ENCODE results near the gene SLC37A3.
"Not testable (repeated sequence)": the region's sequence is repeated elsewhere in the genome, so short reads cannot be mapped to it uniquely, and the experiment has no call there.

The SLC37A3 gene

GRCh38 chr7:140345426-140345825 lies 52.9 kb downstream of the SLC37A3 start:
- no peak for DNase-seq

DNA sequence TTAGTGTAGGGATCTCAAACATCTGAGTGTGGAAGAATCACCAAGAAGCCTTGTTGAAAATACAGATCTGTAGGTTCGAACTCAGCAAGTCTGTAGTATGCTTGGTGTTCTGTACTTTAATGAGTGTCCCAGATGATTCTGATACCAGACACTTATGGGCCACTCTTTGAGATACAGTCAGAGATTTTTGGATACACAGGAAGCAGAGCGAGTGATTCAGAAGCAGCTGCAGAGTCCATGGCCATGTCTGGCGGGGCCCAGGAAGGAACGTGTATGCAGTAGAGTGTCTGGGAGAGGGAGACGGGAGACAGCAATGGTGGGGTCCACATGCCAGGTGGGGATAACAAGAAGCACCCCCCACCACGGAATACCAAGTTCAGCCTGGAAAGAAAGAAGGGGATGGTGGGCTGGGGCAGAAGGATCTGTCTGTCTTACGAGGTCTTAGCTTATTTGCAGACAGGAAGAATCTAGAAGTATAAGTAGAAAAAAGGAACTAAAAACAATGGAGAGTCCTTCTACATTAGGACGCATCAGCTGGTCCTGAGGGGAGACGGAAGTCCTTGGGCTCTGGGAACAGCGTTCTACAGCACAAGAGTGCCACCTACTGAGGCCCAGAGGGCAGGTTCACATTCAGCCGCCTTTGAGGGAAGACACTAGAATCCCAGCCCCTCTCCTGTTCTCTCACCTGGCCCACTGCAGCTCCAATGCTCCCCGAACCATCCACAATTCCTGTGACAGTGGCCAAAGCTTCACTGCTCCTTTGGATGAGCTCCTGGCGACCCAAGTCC lies 55.4 kb downstream of the SLC37A3 start:
- DNase-seq, result no peak

DNA sequence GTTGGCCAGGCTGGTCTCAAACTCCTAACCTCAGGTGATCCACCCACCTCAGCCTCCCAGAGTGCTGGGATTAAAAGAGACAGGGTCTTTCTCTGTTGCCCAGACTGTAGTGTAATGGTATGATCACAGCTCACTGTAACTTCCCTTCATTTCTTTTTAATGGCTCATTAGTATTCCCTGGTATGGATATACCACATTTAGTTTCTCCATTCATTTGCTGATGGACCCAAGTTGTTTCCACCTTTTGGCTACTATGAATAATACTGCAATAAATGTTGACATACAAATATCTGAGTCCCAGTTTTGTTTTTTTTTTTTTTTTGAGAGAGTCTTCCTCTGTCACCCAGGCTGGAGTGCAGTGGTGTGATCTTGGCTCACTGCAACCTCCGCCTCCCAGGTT lies 59.4 kb downstream of the SLC37A3 start:
- not testable (repeated sequence) for DNase-seq

- DNase-seq, result no peak
These were observed 63.8 kb downstream of the SLC37A3 start for GRCh38 chr7:140334341-140335057.

GRCh38 chr7:140333686-140334085 lies 64.6 kb downstream of the SLC37A3 start:
- DNase-seq, result no peak

DNA sequence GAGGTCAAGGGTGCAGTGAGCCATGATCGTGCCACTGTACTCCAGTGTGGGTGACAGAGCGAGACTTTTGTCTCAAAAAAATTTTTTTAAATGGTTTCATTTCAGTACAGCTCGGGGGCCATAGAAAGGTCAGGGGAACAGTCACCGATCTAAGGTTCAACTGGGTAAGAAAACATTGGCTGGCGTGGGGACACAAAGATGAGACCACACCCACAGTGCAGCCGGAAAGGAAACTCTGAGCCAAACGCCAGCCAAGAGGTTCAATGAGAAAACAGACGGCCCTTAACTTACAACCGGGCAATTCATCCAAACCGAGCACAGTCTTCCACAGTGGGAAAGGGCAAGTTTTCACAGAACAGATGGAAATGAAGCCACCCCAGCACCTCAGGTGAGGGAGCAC lies 65.1 kb downstream of the SLC37A3 start:
- no peak for DNase-seq

- DNase-seq, result no peak
These were observed 67.7 kb downstream of the SLC37A3 start for GRCh38 chr7:140330595-140330994.

GRCh38 chr7:140330128-140330527 lies 68.2 kb downstream of the SLC37A3 start:
- no peak for DNase-seq

- no peak for DNase-seq
These were observed 71.1 kb downstream of the SLC37A3 start for GRCh38 chr7:140327261-140327661.

DNA sequence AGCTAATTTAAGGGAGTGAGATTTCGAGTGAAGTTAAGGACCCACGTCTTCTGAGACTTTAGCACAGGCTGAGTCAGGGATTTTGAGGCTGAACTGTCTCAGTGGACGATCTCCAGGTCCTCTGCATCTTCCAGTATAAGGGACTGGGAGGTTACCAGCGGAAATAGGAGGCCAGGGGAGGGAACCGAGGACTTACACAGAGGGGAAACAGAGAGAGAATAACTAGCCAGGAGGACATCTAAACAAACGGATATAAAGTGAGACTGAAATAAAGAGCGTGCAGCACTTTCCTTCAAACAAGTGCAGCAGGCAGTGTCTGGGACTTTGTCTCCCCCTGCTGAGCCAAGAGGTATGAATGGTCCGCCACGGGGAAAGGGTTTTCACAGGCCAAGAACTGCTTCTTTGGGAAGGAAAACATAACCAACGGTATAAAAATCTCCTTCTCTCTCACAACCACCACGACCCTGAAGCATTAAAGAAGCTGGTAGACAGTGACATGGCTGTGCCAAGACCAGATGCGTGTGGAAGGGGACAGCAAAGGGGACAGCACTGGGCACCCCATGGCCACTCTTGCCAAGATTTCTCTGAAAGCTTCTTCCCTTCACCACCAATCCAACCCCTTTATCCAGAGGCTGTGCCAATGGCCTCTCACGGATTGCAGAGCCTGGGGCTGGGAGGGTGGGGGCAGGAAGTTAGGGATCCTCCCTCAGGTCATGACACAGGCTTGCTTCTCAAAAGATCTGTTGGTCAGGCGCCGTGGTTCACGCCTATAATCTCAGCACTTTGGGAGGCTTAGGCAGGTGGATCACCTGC lies 72.0 kb downstream of the SLC37A3 start:
- DNase-seq, result peak; percentile 81

GRCh38 chr7:140325600-140325999 lies 72.7 kb downstream of the SLC37A3 start:
- DNase-seq, result no peak

GRCh38 chr7:140324714-140325113 lies 73.6 kb downstream of the SLC37A3 start:
- DNase-seq, result no peak

- DNase-seq, result no peak
These were observed 75.6 kb downstream of the SLC37A3 start for GRCh38 chr7:140322759-140323158.

- DNase-seq, result not testable (repeated sequence)
These were observed 78.3 kb downstream of the SLC37A3 start for GRCh38 chr7:140320078-140320477.

GRCh38 chr7:140317999-140318398 lies 80.3 kb downstream of the SLC37A3 start:
- no peak for DNase-seq

DNA sequence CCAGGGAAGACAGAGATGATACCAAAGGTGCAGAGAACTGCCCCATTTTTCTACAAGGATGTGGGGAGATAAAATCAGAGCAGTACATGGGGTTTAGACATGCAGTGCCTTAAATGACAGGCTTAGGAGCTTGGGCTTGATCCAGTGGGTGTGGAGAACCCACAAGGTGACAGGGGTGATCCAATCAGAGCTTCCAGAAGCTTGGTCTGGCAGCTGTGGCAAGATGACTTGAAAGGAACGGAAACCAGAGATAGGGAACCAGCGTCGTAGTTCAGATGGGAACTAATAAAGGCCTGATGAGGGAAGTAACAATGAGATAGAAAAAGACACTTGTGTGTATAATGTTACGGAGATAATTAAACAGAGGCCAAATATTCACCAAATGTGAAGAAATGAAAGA lies 80.7 kb downstream of the SLC37A3 start:
- no peak for DNase-seq

DNA sequence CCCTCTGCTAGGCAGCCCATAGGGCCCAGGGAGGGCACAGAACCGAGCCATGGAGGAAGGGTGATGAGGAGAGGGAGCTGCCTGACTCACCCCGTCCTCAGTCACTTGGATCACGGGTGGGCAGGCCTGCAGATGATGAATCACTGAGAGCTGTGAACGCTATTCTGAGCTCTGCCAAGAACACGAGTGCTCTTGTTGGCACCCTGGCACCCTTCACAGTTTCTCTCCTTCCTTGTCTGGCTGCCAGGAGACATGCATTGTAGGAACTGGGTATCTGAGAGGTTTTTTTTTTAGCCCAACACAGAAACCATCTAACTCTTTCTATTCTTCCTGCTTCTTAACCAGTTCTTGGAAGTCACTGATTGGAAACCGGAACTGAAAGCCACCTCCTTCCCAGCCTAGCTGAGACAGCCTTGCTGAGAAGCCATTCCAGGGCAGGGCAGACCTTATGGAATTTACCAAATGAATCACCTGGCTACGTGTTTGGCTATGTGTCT lies 82.1 kb downstream of the SLC37A3 start:
- DNase-seq, result peak; percentile 40

- DNase-seq, result no peak
These were observed 82.7 kb downstream of the SLC37A3 start for GRCh38 chr7:140315498-140316164.

DNA sequence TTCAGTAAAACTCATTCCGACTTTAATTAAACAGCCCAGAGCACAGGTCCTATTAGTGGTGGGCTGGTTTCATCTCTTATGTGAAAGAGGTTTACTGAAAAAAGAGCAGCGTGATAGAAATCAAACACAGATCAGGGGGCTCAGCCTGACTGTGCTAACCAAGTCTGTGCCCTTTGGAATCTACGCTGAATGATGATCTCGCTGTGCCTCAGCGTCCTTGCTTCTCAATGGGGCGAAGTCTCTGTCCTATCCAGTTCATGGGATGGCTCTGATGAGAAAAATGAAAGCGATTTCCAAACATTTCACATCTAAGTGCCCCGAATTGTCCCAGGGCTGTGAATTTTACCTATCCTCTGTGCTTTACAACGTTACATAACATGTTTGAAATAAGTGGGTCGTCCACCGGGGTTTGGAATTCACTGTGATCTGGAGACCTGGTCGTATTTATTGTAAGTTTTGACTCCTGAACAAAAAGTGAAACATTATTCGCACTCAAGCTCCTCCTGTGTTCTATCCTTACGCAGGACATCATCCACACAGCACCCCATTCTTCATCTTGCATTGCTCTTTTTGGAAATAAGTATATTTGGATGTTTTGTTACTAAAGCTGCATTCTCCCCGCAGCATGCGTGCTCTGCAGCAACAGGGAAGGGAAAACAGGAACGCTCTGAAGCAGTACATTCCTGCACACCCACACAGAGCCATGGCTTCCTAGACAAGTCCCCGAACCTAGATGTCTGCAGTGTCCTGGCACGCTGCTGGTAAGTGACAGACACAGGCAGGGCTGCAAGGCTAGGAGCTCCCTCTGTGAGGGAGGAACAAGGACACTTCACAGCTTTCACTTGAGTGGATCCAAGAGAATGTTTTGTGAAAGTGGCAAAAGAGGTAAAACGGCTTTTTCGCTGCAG lies 83.5 kb downstream of the SLC37A3 start:
- DNase-seq, result no peak

DNA sequence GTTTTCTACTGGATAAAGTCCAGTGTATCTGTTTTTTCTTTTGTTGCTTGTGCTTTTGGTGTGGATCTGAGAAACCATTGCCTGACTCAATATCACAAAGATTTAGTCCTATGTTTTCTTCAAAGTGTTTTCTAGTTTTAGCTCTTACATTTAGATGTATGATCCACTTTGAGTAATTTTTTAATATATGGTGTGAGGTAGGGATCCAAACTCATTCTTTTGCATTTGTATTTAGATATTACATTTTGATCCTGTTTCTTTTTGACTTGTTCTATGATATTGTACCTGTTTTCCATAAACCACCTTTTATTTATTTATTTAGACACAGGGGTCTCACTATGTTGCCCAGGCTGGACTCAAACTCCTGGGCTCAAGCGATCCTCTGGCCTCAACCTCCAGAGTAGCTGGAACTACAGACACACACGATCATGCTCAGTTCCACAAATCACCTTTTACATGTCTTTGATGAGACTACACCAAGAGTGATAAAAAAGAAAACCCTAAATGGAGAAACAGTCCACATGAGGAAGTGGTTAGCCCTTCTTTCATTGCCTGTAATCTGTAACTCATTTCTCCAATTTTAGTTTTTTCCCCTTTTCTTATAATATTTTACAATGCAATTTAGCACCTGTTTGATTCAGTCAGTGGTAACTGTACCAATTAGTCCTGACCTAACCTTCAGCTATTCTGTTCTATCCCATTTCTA lies 86.0 kb downstream of the SLC37A3 start:
- DNase-seq, result no peak

GRCh38 chr7:140311128-140311527 lies 87.2 kb downstream of the SLC37A3 start:
- not testable (repeated sequence) for DNase-seq

Measured in RPMI8226 (cell line).